GM20431 (cell line): ENCODE data around the gene SLC25A1.

Experiments
- in situ Hi-C: fragments of 300-500 bp; cut with MseI, MboI; formaldehyde crosslinking; loops from one replicate; pipeline ENCODE4 v1.15.0; 2020; ENCODE audit warnings: low sequenced_read_pairs; ENCODE audit not compliant: unreplicated experiment

Gene SLC25A1

GRCh38 chr22:19178657-19179496 lies at the start of gene SLC25A1:
Gene SLC25A1, minus strand, starts transcription at chr22:19178736. Its CDS starts 63 bp downstream, at chr22:19178673.
- in situ Hi-C loops = loop anchor here (25.0 kb wide), 1 partner anchor 308 kb away; the partner anchor contains the start of genes CDC45 and UFD1

GRCh38 chr22:19228179-19228578 lies 49.6 kb upstream of the SLC25A1 start:
- in situ Hi-C loops = no loop called here

GRCh38 chr22:19226428-19226827 lies 47.9 kb upstream of the SLC25A1 start:
- in situ Hi-C loops = no loop called here

DNA sequence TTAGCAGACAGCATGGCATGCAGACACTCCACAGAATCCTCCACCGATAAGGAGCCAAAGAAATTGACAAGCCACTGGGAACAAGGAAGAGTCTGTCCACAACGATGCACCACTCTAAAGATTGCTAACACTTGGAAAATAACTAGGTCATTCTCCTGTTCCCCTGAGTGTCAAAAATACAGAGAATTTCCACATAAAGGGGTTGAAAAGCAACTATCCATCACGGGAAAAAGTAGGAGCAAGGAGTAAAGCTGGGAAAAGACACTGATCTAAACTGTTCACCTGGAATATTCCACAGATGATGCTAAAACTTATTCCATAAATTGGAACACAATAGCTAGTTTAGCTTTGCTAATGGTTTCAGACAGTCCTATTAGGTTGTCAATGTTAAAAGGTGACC lies 47.0 kb upstream of the SLC25A1 start:
- in situ Hi-C loops = no loop called here

DNA sequence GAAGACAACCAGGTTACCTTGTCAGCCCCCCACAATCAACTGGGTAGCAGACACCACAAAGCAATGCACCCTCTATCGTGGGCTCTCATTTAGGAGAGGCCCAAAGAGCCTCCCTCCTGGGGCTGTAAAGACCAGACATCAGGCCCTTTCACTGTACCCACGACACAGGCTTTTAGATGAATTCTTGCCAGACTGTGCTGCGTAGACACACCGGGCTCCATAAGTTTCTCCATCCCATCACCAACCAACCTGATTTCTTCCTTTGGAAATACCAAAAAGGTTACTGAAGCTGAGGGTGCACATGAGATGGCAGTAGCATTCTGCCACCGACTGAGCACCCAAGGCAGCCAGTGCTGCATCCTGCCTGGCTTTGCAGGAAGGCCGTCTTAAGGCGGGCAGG lies 46.4 kb upstream of the SLC25A1 start:
- in situ Hi-C loops = no loop called here

DNA sequence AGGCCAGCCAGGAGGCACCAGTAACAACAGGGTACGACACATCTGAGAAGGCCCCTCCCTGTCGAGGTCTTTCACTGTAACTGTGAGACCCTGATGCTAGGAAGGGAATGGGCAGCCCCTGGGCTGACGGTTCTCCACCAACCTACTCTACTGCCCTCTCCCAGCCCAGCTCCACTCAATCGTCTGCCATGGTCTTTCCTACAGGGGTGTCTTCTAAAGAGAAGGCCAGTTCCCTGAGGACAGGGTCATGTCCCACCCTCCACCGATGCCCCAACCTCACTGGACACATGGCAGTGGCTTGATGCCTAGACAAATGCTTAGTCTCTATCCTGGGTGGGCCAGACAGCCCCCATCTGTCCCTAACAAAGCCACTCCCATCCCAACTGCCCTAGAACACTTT lies 46.0 kb upstream of the SLC25A1 start:
- in situ Hi-C loops = no loop called here

DNA sequence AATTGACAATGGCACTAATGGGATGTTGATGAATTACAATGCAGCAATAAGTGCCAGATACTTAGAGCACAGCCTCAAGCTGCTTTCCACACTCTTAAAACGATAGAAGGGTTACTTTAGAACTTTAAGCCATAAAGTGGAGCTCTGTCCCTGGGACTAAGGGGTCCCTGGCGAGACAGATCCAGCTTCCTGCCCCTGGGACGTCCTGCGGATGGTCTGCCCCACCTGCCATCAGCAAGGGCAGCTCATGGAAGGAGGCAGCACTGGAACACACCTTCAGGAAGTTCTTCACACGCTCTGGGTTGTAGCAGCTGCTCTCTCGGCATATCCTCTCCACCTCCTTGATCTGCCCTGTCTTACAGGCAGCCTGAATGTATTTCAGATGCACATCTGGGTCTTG lies 45.1 kb upstream of the SLC25A1 start:
- in situ Hi-C loops = no loop called here

GRCh38 chr22:19223110-19223509 lies 44.6 kb upstream of the SLC25A1 start:
- in situ Hi-C loops = no loop called here

DNA sequence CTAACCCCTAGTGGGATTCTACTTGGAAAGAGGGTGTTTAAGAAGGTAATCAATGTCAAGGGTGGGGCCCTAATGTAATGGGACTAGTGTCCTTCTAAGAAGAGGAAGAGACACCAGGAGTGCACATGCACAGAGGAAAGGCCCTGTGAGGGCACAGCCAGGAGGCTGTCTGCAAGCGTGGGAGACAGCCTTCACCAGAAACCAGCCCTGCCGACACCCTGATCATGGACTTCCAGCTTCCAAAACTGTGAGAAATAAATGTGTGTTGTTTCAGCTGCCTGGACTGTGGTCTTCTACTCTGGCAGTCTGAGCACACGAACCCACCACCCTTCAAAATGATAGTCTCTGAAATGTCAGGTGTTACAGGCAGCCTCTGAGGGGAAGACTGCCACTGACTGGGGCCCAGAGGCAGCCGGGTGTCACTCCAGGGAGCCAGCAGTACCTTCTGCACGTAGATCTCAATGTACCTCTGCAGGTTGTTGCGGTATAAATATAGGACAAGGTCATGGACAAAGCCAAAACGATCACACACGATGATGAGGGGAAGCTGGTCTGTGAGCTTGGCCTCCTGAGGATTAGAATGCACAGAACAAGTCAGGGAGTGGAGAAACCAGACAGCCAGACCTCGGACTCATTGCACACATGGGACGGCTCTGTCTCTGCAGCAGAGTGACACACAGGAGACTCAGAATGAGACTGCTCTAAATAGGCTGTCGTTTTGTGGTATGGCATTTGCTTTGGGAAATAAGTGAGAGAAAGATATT lies 43.9 kb upstream of the SLC25A1 start:
- in situ Hi-C loops = no loop called here

GRCh38 chr22:19220867-19221266 lies 42.3 kb upstream of the SLC25A1 start:
- in situ Hi-C loops = no loop called here

DNA sequence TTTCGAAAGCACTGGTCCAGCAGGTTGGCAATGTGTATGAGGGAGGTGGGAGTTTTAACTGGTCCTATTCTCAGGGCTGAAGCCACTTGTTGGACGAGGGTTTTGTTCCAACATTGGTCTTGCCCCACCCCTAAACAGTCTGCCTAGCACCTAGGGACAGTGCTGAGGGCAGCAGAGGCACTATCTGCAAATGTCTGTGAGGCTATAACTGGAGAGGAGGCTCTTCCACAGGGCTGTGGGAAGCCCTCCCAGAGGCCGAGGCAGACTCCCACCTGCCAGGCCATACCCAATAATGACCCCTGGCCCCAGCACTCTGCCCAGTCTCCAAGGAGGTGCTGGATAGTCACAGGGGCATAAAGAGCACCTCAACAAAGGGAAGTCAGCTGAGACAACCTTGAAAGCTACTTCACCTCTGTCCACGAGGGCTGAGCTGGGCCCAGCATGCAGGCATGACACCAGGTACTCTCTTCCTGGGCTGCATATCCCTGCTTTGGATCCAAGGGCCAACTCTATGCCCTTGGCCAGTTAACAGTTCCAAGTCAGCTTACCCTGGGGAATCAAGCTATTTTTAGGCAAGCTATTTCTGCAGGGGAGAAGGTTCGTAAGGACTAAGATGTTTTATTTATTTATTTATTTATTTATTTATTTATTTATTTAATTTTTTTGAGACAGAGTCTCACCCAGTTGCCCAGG lies 40.2 kb upstream of the SLC25A1 start:
- in situ Hi-C loops = no loop called here

DNA sequence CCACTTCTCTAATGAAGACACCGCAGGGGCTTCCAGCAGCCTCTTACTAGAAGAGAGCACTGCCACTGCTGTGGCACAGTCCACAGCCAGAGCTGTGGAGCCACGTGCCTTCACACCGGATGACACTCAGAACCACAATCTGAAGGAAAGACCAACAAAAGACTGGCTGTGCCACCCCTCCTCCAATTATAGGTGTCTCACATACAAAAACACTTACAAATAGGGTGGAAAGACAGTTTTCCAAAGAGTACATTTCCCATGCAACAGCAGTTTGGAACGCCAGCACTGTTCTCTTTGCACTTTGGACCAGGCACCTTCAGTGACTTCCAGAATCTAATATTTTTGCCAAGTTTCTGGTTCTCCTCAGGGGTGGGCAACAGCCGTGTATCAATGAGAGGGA lies 38.0 kb upstream of the SLC25A1 start:
- in situ Hi-C loops = no loop called here

GRCh38 chr22:19215360-19215759 lies 36.8 kb upstream of the SLC25A1 start:
- in situ Hi-C loops = no loop called here

DNA sequence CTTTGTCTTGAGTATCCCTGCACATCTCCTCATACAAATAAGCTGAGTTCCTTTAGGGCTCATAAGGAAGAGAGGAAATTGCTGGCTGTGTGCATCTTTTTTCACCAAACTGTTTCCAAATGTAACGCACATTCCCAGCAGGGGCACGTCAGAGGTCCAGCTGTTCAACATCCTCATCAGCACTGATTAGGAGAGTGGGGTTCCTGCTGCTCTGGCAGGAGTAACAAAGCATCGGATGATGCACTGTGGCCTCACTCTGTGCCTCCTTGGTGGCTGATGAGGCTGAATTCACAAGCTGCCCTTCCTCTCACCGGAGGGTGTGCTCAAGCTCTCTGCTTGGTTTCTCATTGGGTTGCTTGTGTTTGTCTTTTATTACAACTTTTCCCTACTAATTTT lies 35.5 kb upstream of the SLC25A1 start:
- in situ Hi-C loops = no loop called here

DNA sequence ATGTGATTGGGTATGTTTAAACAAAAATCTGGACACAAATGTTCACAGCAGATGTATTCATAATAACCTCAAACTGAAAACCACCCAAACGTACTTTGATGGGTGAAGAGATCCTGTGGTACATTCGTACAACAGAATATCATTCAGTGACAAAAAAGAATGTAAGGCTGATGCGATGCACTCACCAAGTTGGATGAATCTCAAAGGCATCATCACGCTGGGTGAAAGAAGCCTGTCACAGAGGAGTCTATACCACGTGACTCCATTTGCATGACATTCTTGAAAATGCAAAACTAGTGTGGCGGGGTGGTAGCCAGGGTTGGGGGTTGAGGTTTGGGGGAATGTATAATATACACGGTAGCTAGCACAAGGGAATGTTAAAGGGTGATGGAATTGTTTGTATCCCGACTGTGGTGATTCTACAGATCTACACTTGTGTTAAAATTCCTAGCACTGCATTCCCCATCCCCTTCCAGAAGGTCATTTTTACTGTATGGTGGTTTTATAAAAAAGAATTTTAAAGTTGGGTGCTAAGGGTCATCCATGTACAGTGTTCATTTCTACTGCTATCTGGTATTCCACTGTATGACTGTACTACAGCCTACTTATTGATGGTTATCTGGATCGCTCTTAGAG lies 35.0 kb upstream of the SLC25A1 start:
- in situ Hi-C loops = no loop called here

DNA sequence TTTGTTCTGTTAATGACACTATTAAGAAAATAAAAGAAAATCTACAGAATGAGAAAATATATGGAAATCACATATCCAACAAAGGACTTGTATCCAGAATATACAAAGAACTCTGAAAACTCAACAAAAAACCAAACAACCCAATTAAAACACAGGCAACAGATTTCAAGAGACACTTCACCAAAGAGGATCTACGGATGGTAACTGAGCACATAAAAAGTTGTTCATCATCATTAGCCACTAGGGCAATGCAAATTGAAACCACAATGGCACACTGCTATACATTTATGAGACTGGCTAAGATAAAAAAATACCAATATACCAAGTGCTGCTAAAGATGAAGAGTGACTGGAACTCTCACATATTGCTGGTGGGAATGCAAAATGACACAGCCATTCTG lies 34.5 kb upstream of the SLC25A1 start:
- in situ Hi-C loops = no loop called here

GRCh38 chr22:19212302-19212870 lies 33.9 kb upstream of the SLC25A1 start:
- in situ Hi-C loops = no loop called here

- in situ Hi-C loops = no loop called here
These were observed 31.7 kb upstream of the SLC25A1 start for GRCh38 chr22:19210188-19210587.

DNA sequence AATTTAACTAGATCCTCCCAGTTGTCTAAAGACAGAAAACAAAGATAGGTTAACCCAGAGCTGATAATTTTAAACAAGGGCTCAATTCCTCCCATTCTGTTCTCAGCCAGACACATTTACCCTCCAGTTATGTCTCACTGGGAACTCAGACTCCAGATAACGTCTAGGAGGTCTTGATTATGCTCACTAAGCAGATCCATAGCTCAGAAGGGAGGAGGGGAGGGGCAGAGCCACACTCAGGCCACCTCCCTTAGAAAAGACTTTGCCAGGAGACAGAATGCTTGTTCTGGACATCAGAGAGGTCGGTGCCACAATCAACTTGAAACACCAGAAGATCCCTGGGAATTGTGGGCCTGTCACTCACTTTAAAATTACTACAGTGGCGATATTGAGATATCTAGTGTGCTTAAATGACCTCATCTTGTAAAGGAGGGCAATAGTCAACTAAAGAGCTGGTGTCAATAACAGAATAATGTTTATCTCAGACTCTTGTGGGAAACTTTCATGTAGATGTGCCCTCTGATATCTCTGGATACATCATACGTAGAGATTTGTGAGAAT lies 29.8 kb upstream of the SLC25A1 start:
- in situ Hi-C loops = no loop called here

DNA sequence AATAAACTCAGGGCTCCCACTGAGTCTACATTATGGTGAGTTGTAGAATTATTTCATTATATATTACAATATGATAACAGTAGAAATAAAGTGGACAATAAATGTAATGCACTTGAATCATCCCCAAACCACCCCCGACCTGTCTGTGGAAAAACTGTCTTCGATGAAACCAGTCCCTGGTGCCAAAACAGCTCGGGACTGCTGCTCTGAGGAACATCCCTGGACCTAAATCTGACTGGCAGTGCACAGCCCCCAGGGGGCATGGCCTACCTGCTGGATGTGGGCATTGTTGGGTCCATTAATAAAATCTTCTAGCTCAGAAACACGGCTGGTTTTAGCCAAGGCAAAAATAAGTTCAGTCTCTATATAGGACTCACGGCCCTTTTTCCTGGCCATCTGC lies 29.3 kb upstream of the SLC25A1 start:
- in situ Hi-C loops = no loop called here
